Thyroid gland (tissue), 4 donors: ENCODE measurements around the gene DMXL1. TPM values are rescaled to one million over a fixed set of nuclear protein-coding genes. Genes with fewer than 3 reads are reported as not detected.
"Not testable (repeated sequence)": the region's sequence is repeated elsewhere in the genome, so short reads cannot be mapped to it uniquely, and the experiment has no call there.

Source experiments
- DNase-seq, 2 donors: peaks; one replicate each; pipeline ENCODE4 v3.0.0-alpha.2; 2019
- H3K27ac ChIP-seq, 3 donors: fragments of 200-600 bp; sonication (generic); 1 replicate in 2 of 3; 2 replicates in 1 of 3; pipeline ENCODE4 v1.5.1; 2016 to 2019; ENCODE audit warnings: mild to moderate bottlenecking in 1 of 3, moderate library complexity in 1 of 3
- H3K27me3 ChIP-seq: fragments of 200-600 bp; sonication (generic); one replicate; pipeline ENCODE4 v1.5.1; 2019
- H3K36me3 ChIP-seq, 2 donors: fragments of 200-600 bp; sonication (generic); one replicate each; pipeline ENCODE4 v1.5.1; 2016 to 2019
- H3K4me1 ChIP-seq, 2 donors: fragments of 200-600 bp; sonication (generic); one replicate each; pipeline ENCODE4 v1.5.1; 2017 to 2019
- H3K4me3 ChIP-seq, 3 donors: fragments of 200-600 bp; sonication (generic); replicated peaks in 1 of 3; 1 replicate in 2 of 3; 2 replicates in 1 of 3; pipeline ENCODE4 v1.5.1; 2016; ENCODE audit warnings: mild to moderate bottlenecking in 1 of 3
- H3K9me3 ChIP-seq: fragments of 200-600 bp; sonication (generic); one replicate; pipeline ENCODE4 v1.5.1; 2017
- CTCF ChIP-seq, 6 experiments: fragments of 200-600 bp in 3 of 6; fragments of 450-650 bp in 3 of 6; sonication (generic) in 3 of 6; IDR thresholded peaks; one replicate each; pipeline ENCODE4 v1.5.1; 2016 to 2019; ENCODE audit warnings: antibody characterized with exemption in 6 of 6, mild to moderate bottlenecking in 2 of 6, inconsistent platforms in 1 of 6, moderate library complexity in 1 of 6
- POLR2A ChIP-seq, 2 donors: fragments of 450-650 bp; IDR thresholded peaks; one replicate each; pipeline ENCODE4 v1.6.1; 2017; ENCODE audit warnings: antibody characterized with exemption in 2 of 2, mild to moderate bottlenecking in 2 of 2, moderate library complexity in 1 of 2
- WGBS, 2 donors: methylation state at CpG; one replicate each; pipeline ENCODE4 v1.1.5; 2017; 5-methylcytosine and 5-hydroxymethylcytosine counted together
- intact Hi-C: fragments of 100-400 bp; cut with DNase I; formaldehyde crosslinking; loops from one replicate; pipeline ENCODE4 v1.15.1; 2023
- total RNA-seq, 4 donors: library from RNA; depleted of rRNA; stranded (reverse); fragments of >200 nt; gene quantifications; one replicate each; pipeline ENCODE4 v1.2.3, GENCODE V29; 2016

DMXL1 gene
- total RNA-seq, 4 donors from 2014 or later = 90.8 to 158 (median 95.4) TPM

GRCh38 chr5:119105971-119106370 lies 35.1 kb downstream of the DMXL1 start:
- TF ChIP-seq CTCF (IDR thresholded peaks at IDR 0.05) (no peak), POLR2A (IDR thresholded peaks at IDR 0.05) (no peak)
- Histone ChIP-seq H3K27me3 (no peaks in the 10 kb centered on the region), H3K4me3 (no peak overlapping the region), H3K4me1 (no peaks in the 10 kb centered on the region), H3K27ac (no peak overlapping the region), H3K9me3 (no peaks in the 10 kb centered on the region), H3K36me3 (no peaks in the 10 kb centered on the region)
- intact Hi-C loops = no loop called here
- DNase-seq = no peak

DNA sequence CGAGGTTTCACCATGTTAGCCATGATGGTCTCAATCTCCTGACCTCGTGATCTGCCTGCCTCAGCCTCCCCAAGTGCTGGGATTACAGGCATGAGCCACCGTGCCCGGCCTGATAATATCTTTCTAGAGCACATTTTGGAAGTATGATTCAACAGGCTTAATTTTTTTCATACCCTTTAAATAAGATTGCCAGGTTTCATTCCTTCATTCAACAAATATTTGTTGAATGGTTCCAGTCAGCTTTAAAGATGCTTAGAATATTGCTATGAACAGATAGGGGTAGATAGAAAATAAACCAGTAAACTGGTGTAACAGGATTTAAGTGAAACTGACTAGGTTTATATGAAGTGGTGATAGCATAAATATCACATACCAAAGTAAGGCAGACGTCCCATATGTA lies 41.3 kb downstream of the DMXL1 start:
- DNase-seq = no peak
- Histone ChIP-seq H3K36me3 (peaks cover 3 to 7% of the 10 kb centered on the region in 2 donors), H3K27me3 (no peaks in the 10 kb centered on the region), H3K27ac (no peak overlapping the region), H3K4me3 (no peak overlapping the region), H3K9me3 (no peaks in the 10 kb centered on the region), H3K4me1 (no peaks in the 10 kb centered on the region)
- 98 to 99% methylated on average over 5 of the region's 5 CpGs for WGBS, 2 donors
- TF ChIP-seq POLR2A (IDR thresholded peaks at IDR 0.05) (no peak), CTCF (IDR thresholded peaks at IDR 0.05) (no peak)
- intact Hi-C loops = no loop called here

DNA sequence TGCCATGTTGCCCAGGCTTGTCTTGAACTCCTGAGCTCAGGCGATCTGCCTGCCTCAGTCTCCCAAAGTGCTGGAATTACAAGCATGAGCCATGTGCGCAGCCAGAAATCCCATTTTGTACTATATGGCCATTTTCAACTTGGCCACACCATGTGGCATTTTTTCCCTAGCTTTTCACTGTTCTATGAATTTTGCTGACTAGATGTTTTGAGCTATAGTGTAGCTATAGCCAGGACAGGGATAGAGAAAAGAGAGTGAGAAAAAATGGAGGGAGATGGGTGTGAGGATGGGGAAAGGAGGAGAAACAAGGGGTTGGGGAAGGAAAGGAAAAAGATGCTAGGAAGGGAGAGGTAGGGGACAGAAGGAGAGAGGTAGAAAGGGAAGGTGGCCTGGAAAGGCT lies 46.4 kb downstream of the DMXL1 start:
- Histone ChIP-seq H3K4me1 (no peaks in the 10 kb centered on the region), H3K27me3 (no peaks in the 10 kb centered on the region), H3K9me3 (no peaks in the 10 kb centered on the region), H3K36me3 (peaks cover 6 to 8% of the 10 kb centered on the region in 2 donors), H3K27ac (no peak overlapping the region), H3K4me3 (no peak overlapping the region)
- DNase-seq = no peak
- 96 to 97% methylated on average over 2 of the region's 2 CpGs for WGBS, 2 donors
- TF ChIP-seq CTCF (IDR thresholded peaks at IDR 0.05) (no peak), POLR2A (IDR thresholded peaks at IDR 0.05) (no peak)
- intact Hi-C loops = no loop called here

DNA sequence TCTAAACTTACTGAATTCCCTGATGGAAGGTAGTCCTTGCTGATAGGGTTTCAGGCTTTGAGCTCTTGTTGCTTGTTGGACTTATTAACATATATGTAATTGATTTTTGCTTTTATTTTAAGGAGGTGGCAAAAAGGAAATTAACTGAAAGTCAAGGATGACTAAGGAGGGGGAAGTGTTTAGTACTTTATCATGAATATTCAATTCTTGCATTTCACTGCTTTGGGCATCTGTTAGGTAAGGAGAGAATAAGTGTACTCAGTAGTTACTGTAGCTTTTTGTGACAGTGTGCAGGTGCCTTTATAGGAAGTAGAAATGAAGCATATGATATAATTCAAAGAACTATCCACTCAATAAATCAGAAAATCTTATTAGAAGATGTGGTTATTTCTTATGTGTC lies 47.1 kb downstream of the DMXL1 start:
- Histone ChIP-seq H3K4me3 (no peak overlapping the region), H3K27ac (no peak overlapping the region), H3K27me3 (no peaks in the 10 kb centered on the region), H3K36me3 (peaks cover 6 to 8% of the 10 kb centered on the region in 2 donors), H3K9me3 (no peaks in the 10 kb centered on the region), H3K4me1 (no peaks in the 10 kb centered on the region)
- TF ChIP-seq POLR2A (IDR thresholded peaks at IDR 0.05) (no peak), CTCF (IDR thresholded peaks at IDR 0.05) (no peak)
- intact Hi-C loops = no loop called here
- DNase-seq = no peak

- WGBS, 2 donors = 95 to 97% methylated on average over 4 of the region's 4 CpGs
- intact Hi-C loops = no loop called here
- Histone ChIP-seq H3K4me3 (no peak overlapping the region), H3K9me3 (no peaks in the 10 kb centered on the region), H3K27me3 (no peaks in the 10 kb centered on the region), H3K27ac (no peak overlapping the region), H3K36me3 (peaks cover 6 to 8% of the 10 kb centered on the region in 2 donors), H3K4me1 (no peaks in the 10 kb centered on the region)
- DNase-seq = no peak
- no peak for TF ChIP-seq CTCF (IDR thresholded peaks at IDR 0.05)
- no peak for TF ChIP-seq POLR2A (IDR thresholded peaks at IDR 0.05)
Measured at GRCh38 chr5:119120893-119121292, 50.0 kb downstream of the DMXL1 start.

GRCh38 chr5:119122474-119122873 lies 51.6 kb downstream of the DMXL1 start:
- H3K4me1 ChIP-seq, H3K36me3 ChIP-seq, intact Hi-C loops, H3K9me3 ChIP-seq, H3K27me3 ChIP-seq, H3K27ac ChIP-seq, DNase-seq, H3K4me3 ChIP-seq: not testable (repeated sequence)
- 93% methylated on average over 21 of the region's 27 CpGs; no CpG with 5 or more reads in 1 of the 2 donors for WGBS, 2 donors
